RCC 7860 (cell line): ENCODE results near the gene LDLR.
"Not testable (repeated sequence)": the region's sequence is repeated elsewhere in the genome, so short reads cannot be mapped to it uniquely, and the experiment has no call there.

Experiments used
- DNase-seq: peaks from one replicate; pipeline ENCODE4 v3.0.0-alpha.2; 2015; ENCODE audit warnings: low spot score
- FAIRE-seq: peaks from 2 replicates; lab custom pipeline; 2012; peaks lifted over from hg19 to GRCh38; lab: Jason Lieb, UNC

The LDLR gene

GRCh38 chr19:11169896-11170678 is 80.8 kb downstream of the LDLR start:
- DNase-seq, result no peak
- FAIRE-seq, result no peak

DNA sequence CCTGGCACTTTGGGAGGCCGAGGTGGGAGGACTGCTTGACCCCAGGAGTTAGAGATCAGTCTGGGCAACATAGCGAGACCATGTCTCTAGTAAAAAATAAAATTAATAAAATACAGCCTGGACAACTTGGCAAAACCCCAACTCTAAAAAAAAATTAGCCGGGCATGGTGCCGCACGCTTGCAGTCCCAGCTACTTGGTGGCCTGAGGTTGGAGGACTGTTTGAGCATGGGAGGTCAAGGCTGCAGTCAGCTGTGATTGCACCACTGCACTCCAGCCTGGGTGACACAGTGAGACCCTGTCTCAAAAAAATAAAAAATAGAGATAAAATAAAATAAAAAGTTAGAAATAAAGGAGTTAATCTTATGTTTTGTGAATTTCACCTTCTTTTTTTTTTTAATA is 81.9 kb downstream of the LDLR start:
- FAIRE-seq, result no peak
- no peak for DNase-seq

- DNase-seq (no peak), FAIRE-seq (no peak)
These were observed 83.3 kb downstream of the LDLR start for GRCh38 chr19:11172576-11172975.

DNA sequence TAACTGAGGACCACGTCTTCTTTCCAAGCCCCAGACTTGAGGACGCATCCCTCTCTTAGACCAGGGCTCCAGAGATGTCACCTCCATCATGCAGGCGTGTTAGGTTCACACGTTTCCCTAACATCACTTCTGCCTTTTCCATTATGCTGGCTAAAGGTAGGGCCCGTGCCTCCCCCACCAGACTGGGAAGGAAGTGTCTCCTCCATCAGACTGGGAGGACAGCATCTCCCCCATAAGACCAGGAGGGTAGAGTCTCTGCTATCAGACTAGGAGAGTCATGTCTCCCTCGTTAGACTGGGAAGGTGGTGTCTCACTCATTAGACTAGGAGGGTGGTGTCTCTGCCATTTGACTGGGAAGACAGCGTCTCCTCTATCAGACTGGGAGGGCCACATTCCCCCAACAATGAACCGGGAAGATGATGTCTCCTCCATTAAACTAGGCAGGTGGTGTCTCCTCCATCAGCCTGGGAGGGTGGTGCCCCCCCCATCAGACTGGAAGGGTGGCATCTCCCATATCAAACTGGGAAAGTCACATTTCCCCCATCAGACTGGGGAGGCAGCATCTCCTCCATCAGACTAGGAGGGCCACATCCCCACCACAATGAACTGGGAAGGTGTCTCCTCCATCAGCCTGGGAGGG is 84.4 kb downstream of the LDLR start:
- FAIRE-seq (no peak), DNase-seq (no peak)

DNA sequence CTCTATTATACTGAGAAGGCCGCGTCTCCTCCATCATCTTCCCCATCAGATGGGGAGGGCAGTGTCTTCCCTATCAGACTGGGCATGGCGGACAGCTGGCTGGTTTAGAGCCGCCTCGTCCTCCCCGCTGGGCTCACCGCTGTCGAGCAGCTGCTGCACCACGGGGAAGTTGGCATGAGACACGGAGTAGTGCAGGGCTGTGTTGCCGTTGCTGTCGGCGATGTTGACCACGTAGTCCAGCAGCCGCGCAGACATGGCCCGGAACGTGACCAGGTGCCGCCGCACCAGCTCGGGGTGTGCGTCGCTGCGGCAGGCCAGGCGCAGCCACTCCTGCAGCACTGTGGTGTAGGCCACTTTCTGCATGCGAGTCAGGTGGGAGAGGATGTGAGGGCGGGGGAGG is 85.1 kb downstream of the LDLR start:
- FAIRE-seq (no peak), DNase-seq (no peak)

GRCh38 chr19:11175920-11176319 is 86.7 kb downstream of the LDLR start:
- DNase-seq, result no peak
- FAIRE-seq, result no peak

GRCh38 chr19:11176466-11177193 is 87.4 kb downstream of the LDLR start:
- FAIRE-seq (no peak), DNase-seq (no peak)

DNA sequence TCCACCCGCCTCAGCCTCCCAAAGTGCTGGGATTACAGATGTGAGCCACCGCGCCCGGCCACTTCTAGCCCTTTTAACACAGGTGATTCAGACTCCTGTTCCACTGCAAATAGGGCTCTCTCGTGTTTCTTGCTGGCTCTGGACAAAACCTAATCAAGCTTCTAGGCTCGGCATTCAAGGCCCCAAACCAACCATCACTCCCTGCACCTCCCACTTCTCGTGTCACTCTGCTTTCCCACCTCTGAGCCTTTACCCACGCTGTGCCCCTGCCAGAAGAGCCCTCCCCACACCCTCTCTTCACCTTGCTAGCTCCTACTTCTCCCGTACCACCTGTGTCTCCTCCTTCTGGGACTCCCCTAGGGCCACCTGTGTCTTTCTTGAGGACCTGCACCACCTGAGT is 88.3 kb downstream of the LDLR start:
- no peak for FAIRE-seq
- DNase-seq, result no peak

- DNase-seq, FAIRE-seq: not testable (repeated sequence)
These were observed 89.8 kb downstream of the LDLR start for GRCh38 chr19:11179145-11179465.

DNA sequence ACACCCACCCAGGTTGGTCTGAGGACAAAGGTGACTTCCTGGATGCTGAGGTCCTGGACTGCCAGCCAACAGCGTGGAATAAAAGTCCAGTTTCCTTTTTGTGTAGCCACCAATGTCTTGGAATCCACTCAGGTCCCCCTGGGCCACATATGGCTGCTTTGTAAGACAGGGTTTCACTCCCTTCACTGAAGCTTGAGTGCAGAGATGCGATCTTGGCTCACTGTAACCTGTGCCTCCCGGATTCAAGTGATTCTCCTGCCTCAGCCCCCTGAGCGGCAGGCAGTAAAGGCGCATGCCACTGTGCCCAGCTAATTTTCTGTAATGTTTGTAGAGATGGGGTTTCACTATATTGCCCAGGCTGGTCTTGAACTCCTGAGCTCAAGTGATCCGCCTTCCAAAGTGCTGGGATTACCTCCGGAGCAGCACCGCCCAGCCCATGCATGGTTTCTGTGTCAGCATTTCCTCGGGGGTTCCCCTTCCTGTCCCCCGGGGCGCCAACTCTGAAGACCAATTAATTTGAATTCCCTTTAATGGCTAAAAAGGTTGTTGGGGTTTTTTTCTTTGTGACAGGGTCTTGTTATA is 90.5 kb downstream of the LDLR start:
- DNase-seq (no peak), FAIRE-seq (no peak)

GRCh38 chr19:11180346-11180745 is 91.1 kb downstream of the LDLR start:
- no peak for FAIRE-seq
- no peak for DNase-seq

GRCh38 chr19:11180975-11181374 is 91.7 kb downstream of the LDLR start:
- not testable (repeated sequence) for FAIRE-seq, DNase-seq

DNA sequence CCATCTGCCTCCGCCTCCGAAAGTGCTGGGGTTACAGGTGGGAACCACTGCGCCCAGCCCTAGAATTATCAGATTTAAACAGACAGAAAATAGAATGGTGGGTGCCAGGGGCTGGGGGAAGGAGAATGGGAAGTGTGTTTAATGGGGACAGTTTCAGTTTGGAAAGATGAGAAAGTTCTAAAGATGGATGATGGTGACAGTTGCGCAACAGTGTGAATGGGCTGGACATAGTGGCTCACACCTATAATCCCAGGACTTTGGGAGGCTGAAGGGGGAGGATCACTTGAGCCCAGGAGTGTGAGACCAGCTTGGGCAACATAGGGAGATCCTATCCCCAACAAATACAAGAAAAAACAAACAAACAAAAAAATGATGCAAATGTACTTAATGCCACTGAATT is 92.2 kb downstream of the LDLR start:
- no peak for FAIRE-seq
- DNase-seq, result no peak
